Inferior parietal cortex (tissue), 1 donor: Measurements from ENCODE around the gene C14orf132.

Experiments used
- DNase-seq: peaks from one replicate; pipeline ENCODE4 v3.0.0-alpha.2; 2016; ENCODE audit errors: extremely low spot score

The C14orf132 gene

GRCh38 chr14:96082420-96083300 lies 43.5 kb downstream of the C14orf132 start:
- no peak for DNase-seq

GRCh38 chr14:96083667-96084320 lies 44.6 kb downstream of the C14orf132 start:
- no peak for DNase-seq

GRCh38 chr14:96084796-96085195 lies 45.6 kb downstream of the C14orf132 start:
- DNase-seq = no peak

DNA sequence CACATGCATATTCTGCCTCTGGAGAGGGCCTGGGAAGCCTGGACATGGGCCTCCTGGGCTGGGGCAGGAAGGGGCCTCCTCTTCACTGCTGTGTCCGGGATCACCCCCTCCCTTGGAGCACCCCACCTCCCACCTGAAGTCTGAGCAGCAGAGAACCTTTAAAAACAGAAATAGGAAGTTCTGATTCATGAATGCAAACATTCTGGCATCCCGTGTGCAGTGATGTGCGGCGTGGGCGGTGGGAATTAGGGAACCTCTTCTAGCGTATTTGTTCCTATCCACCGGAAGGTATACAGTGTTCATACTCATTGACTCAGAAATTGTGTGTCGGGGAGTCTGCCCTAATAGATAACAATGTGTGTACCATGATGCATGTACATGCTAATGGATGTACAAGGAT lies 46.2 kb downstream of the C14orf132 start:
- DNase-seq = no peak

- DNase-seq = no peak
Observed at GRCh38 chr14:96086032-96086431, 46.9 kb downstream of the C14orf132 start.

- no peak for DNase-seq
Observed at GRCh38 chr14:96086574-96087077, 47.5 kb downstream of the C14orf132 start.

DNA sequence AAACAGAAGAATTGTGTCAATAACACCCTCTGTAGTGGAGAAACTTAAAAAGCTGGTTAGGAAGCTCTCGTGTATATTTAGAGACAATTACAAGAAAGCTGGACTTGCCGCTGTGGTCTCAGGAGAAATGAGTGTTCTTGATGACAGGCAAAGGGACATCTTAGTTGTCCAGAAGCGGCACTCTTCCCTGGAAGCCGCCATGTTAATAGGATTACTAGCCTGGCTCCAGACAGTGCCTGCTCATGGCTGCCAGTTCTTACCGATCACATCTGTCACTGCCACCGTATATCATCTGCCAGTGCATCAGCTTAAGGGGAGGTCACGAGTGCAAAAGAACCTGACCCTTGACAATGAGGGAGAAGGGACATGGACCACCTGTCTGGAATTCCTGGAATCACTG lies 48.9 kb downstream of the C14orf132 start:
- no peak for DNase-seq

- no peak for DNase-seq
Observed at GRCh38 chr14:96088481-96088880, 49.3 kb downstream of the C14orf132 start.

DNA sequence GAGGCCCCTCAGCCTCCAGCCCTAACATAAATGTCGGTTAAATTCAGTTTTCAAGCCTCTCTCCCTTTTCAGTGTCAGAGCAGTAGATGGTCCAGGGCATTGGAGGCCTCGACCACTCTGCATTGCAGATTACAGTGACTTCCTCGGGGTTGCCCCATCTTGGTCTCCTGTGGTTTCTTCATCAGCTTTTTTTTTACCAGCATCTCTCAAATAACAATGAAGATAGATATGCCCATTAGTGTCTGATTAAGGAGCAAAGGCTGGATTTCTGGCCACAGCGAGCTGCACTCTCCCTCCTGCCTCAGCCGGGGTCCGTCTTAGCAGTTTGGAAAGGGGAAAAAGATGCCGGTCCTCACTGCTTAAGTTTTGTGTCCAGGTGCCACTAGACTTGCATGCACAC lies 49.7 kb downstream of the C14orf132 start:
- no peak for DNase-seq

DNA sequence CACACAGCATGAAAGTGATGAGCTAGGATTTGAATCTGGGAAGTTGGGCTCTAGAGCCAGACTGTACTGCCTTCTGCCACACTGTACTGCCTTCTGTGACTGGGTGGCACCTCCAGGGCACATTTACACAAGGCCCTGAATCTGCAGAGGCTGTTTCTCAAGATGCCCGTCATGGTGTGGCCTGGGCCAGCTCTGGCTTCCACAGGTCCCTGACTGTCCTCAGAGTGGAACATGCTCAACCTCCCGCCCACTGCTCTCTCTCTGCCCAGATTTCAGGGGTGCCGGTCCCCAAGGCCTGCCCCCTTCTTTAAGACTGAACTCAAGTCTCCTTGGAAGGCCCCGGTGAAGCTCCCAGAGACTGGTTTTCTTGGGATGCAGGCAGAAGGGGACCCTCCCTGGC lies 50.2 kb downstream of the C14orf132 start:
- DNase-seq = no peak

- DNase-seq = no peak
Observed at GRCh38 chr14:96090441-96091148, 51.4 kb downstream of the C14orf132 start.

DNA sequence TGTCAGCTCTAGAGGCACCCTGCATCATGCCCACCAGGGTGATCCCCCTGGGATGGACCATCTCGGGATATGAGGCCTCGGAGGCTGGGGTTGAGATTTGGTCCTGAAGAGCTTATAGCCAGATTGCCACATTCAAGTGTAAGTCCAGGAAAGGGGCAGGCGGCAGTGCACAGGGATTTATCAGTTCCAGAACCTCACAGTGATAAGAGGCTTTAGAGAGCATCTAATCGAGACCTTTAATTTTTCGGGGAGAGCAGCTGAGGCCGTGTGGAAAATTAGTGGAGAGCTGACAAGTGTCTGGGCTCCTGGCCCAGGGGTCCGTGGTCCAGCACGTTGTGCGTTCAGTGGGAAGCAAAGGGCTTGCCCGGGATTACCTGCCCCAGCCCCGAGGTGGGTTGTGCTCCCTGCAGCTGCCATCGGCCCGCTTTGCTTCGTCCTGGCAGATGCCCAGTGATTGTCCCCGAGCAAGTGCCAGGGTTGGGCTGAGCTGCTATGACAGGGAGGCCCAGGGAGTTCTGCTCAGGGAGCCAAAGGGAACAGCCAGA lies 52.1 kb downstream of the C14orf132 start:
- DNase-seq = no peak

DNA sequence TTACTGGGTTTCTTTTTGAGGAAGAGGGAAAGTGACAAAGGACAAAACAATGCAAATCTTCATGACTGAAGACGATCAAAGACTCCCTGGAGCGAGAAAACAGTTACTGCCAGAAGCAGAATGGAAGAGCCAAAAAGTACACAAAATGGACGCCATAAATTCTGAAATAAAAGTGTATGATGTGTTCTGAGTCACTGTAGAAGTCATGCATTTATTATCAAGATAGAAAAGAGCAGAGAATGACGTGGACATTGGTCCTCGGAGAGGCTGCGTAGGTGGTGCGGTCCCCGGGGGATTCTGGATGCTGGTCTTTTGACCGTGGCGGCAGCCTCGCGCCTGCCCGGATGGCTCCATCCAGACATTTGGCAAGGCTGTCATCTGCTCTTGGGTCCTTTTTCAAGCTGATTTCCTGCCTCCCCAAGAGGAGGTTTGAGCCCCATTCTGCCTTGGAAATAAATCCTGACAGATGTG lies 52.8 kb downstream of the C14orf132 start:
- no peak for DNase-seq

- DNase-seq = no peak
Observed at GRCh38 chr14:96092936-96093335, 53.8 kb downstream of the C14orf132 start.

DNA sequence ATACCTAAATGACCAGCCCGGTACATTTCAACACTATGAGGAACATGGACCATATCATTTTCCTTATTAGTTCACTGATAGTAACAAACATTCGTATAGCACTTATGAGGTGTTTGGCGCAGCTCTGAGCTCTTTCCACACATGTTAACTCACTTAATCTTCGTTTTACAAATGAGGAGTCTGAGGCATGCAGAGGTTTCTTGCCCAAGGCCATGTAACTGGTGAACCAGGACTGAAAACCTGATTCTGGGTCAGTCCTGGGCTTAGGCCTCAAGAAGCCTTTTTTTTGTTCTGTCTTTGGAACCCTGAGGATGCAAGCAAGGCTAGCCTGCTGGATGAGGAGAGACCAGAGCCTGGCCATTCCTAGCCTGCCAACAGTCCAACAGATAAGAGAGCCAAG lies 55.0 kb downstream of the C14orf132 start:
- DNase-seq = no peak

GRCh38 chr14:96094656-96095055 lies 55.5 kb downstream of the C14orf132 start:
- DNase-seq = no peak

GRCh38 chr14:96095058-96095457 lies 55.9 kb downstream of the C14orf132 start:
- DNase-seq = no peak

DNA sequence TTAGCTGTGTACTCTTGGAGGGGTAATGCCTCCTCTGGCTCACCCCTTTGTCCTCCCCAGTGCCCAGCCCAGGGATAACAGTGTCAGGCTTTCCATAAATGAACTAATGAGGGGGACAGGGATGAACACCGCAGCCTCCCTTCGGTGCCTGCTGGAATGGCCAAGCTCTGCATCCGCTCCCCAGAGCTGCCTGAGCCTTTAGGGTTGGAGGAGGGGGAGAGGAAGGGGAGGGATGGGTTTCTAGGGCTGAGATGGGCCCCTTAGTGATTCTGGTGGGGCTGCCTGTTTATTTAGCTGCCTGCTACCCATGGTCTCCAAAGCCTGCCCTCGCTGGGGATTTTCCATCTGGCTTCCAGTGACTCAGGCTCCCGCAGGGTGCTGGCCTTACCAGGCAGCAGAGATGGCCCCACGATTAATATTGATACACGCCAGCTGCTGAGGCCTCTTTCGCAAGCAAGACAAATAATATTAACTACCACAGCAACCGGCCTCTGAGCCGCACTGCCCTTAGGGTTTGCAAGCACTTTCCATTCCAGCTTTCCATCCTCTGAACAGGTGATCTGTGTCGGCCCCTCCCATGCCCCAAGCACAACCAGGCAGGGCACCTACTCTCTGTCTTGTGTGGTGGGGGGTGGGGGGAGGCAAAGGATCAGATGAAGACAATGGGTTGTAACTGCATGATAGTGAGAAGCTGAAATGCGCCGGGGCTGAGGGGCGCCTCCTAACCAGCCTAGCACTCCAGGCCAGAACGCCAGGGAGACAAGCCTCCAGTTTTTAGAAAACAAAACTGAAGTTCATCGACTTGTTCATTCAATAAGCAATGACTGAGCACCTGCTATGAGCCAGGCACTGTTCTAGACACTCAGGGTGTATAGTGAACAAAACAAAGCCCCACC lies 56.7 kb downstream of the C14orf132 start:
- no peak for DNase-seq

- DNase-seq = no peak
Observed at GRCh38 chr14:96096639-96097610, 57.8 kb downstream of the C14orf132 start.

- DNase-seq = no peak
Observed at GRCh38 chr14:96097752-96098151, 58.6 kb downstream of the C14orf132 start.
